ENCODE measurements around the gene PLEKHM2.

- TF ChIP-seq CTCF (conservative IDR thresholded peaks at IDR 0.05; ENCODE audit: low read depth, low read length) (no peak), EZH2 (IDR thresholded peaks at IDR 0.05; ENCODE audit: borderline replicate concordance, low read depth, low read length, poor library complexity, severe bottlenecking) (no peak)
These were observed 49.2 kb downstream of the PLEKHM2 start for GRCh38 chr1:15733218-15733725.

Measured in A673 (cell line).